WTC11 (cell line): Measurements from ENCODE around the gene ELK3. TPM values are rescaled to one million over a fixed set of nuclear protein-coding genes. Genes with fewer than 3 reads are reported as not detected.

Experiments
- ATAC-seq: fragments of 200-7000 bp; cut with Tn5 transposase; 2 replicates; pipeline ENCODE4 v1.10.0; 2021; ENCODE audit warnings: mild to moderate bottlenecking, moderate library complexity
- CTCF ChIA-PET: fragments of 300-600 bp; sonication (Branson Sonifier 250); formaldehyde crosslinking; loops from one replicate; lab custom pipeline; 2021; ENCODE audit warnings: antibody characterized with exemption; lab: Charles Lee
- POLR2A ChIA-PET: fragments of 350-600 bp; sonication (Branson Sonifier 250); formaldehyde crosslinking; loops from one replicate; lab custom pipeline; 2021; ENCODE audit warnings: antibody characterized with exemption; lab: Charles Lee
- DNase-seq: peaks from one replicate; pipeline ENCODE4 v3.0.0; 2021; ENCODE audit warnings: low spot score
- H3K27ac Mint-ChIP-seq: 2 replicates; pipeline ENCODE4 v1.8.0; 2021; ENCODE audit warnings: mixed read lengths
- H3K27me3 Mint-ChIP-seq: 2 replicates; pipeline ENCODE4 v1.8.0; 2021; ENCODE audit warnings: low read depth, mild to moderate bottlenecking, moderate library complexity, mixed read lengths
- H3K36me3 Mint-ChIP-seq: 2 replicates; pipeline ENCODE4 v1.8.0; 2021; ENCODE audit warnings: mixed read lengths
- H3K4me1 Mint-ChIP-seq: 2 replicates; pipeline ENCODE4 v1.8.0; 2022; ENCODE audit warnings: mixed read lengths
- H3K4me3 Mint-ChIP-seq: 2 replicates; pipeline ENCODE4 v1.8.0; 2021; ENCODE audit warnings: mild to moderate bottlenecking, moderate library complexity, mixed read lengths
- H3K9me3 Mint-ChIP-seq: 2 replicates; pipeline ENCODE4 v1.8.0; 2021; ENCODE audit warnings: mixed read lengths
- CDX4 ChIP-seq: fragments of 250-450 bp; sonication (Bioruptor Pico); IDR thresholded peaks from 2 replicates; pipeline ENCODE4 v1.9.0; 2021; ENCODE audit warnings: moderate library complexity, mild to moderate bottlenecking, inconsistent platforms, borderline replicate concordance
- CREM ChIP-seq: sonication (generic); formaldehyde crosslinking; IDR thresholded peaks from 2 replicates; pipeline ENCODE4 v1.8.1; 2022; ENCODE audit warnings: mild to moderate bottlenecking, missing genetic modification reagents, moderate library complexity
- EMX1 ChIP-seq: fragments of 250-450 bp; sonication (Bioruptor Pico); IDR thresholded peaks from 2 replicates; pipeline ENCODE4 v1.8.0; 2021; ENCODE audit warnings: mild to moderate bottlenecking
- ETV6 ChIP-seq: sonication (generic); formaldehyde crosslinking; IDR thresholded peaks from 2 replicates; pipeline ENCODE4 v1.8.1; 2022; ENCODE audit warnings: mild to moderate bottlenecking, missing genetic modification reagents
- FOXJ3 ChIP-seq: sonication (generic); formaldehyde crosslinking; IDR thresholded peaks from 2 replicates; pipeline ENCODE4 v1.9.0; 2021; ENCODE audit warnings: missing genetic modification reagents, mild to moderate bottlenecking, borderline replicate concordance
- GABPB1 ChIP-seq: sonication (generic); formaldehyde crosslinking; IDR thresholded peaks from 2 replicates; pipeline ENCODE4 v1.8.1; 2023; ENCODE audit warnings: mild to moderate bottlenecking, missing genetic modification reagents
- GTF2I ChIP-seq: fragments of 250-450 bp; sonication (Bioruptor Pico); conservative IDR thresholded peaks from 2 replicates; pipeline ENCODE4 v1.4.0; 2021; ENCODE audit warnings: mild to moderate bottlenecking
- IRF1 ChIP-seq: sonication (generic); formaldehyde crosslinking; IDR thresholded peaks from 2 replicates; pipeline ENCODE4 v1.8.0; 2023; ENCODE audit warnings: missing genetic modification reagents
- KAT7 ChIP-seq: sonication (generic); formaldehyde crosslinking; IDR thresholded peaks from 2 replicates; pipeline ENCODE4 v1.8.1; 2023; ENCODE audit warnings: missing genetic modification reagents, mild to moderate bottlenecking, borderline replicate concordance
- MYBL2 ChIP-seq: sonication (generic); formaldehyde crosslinking; IDR thresholded peaks from 2 replicates; pipeline ENCODE4 v1.8.1; 2023; ENCODE audit warnings: mild to moderate bottlenecking, moderate library complexity, missing genetic modification reagents
- NFE2L1 ChIP-seq: sonication (generic); formaldehyde crosslinking; IDR thresholded peaks from 2 replicates; pipeline ENCODE4 v1.8.1; 2023; ENCODE audit warnings: missing genetic modification reagents
- NR3C1 ChIP-seq: sonication (generic); formaldehyde crosslinking; conservative IDR thresholded peaks from 2 replicates; pipeline ENCODE4 v1.8.1; 2023; ENCODE audit warnings: low read depth, mild to moderate bottlenecking, missing genetic modification reagents
- PREB ChIP-seq: sonication (generic); formaldehyde crosslinking; IDR thresholded peaks from 2 replicates; pipeline ENCODE4 v1.8.1; 2022; ENCODE audit warnings: mild to moderate bottlenecking, missing genetic modification reagents, moderate library complexity, borderline replicate concordance
- PRRX2 ChIP-seq: fragments of 250-450 bp; sonication (Bioruptor Pico); IDR thresholded peaks from 2 replicates; pipeline ENCODE4 v1.8.0; 2021; ENCODE audit warnings: mild to moderate bottlenecking
- ZBTB43 ChIP-seq: sonication (generic); formaldehyde crosslinking; IDR thresholded peaks from 2 replicates; pipeline ENCODE4 v1.8.1; 2023; ENCODE audit warnings: mild to moderate bottlenecking, missing genetic modification reagents
- ZNF138 ChIP-seq: sonication (generic); formaldehyde crosslinking; conservative IDR thresholded peaks from 2 replicates; pipeline ENCODE4 v1.8.1; 2022; ENCODE audit warnings: mild to moderate bottlenecking, moderate library complexity, missing genetic modification reagents
- ZNF512 ChIP-seq: sonication (generic); formaldehyde crosslinking; IDR thresholded peaks from 2 replicates; pipeline ENCODE4 v1.8.1; 2022; ENCODE audit warnings: missing genetic modification reagents, borderline replicate concordance
- total RNA-seq: library from RNA; stranded (reverse); gene quantifications from 3 replicates; pipeline ENCODE4 v1.2.3, GENCODE V29; 2021

ELK3 gene
- total RNA-seq, 1 experiment from 2014 or later, result 16.5 TPM

GRCh38 chr12:96295532-96296160 lies 101.5 kb downstream of the ELK3 start (continued):
- TF ChIP-seq ZBTB43 (CRISPR knock-in tag), result no peak
- TF ChIP-seq MYBL2, result no peak
- TF ChIP-seq ZNF138 (CRISPR knock-in tag), result no peak
- TF ChIP-seq FOXJ3 (CRISPR knock-in tag), result no peak

- H3K36me3 Mint-ChIP-seq, result peaks cover 21% of the 10 kb centered on the region
- H3K4me3 Mint-ChIP-seq, result no peak overlapping the region
- H3K9me3 Mint-ChIP-seq, result no peaks in the 10 kb centered on the region
- ChIA-PET POLR2A (no interaction called here), CTCF (no interaction called here)
- no peak for DNase-seq
- no peak overlapping the region for H3K27ac Mint-ChIP-seq
- no peak for ATAC-seq
- H3K4me1 Mint-ChIP-seq, result 0 out of 2 replicates have a peak, but pooled peaks cover under 1% of the 10 kb centered on the region
- no peaks in the 10 kb centered on the region for H3K27me3 Mint-ChIP-seq
- no peak for TF ChIP-seq IRF1 (CRISPR knock-in tag)
- no peak for TF ChIP-seq ZNF512 (CRISPR knock-in tag)
These were observed 103.3 kb downstream of the ELK3 start for GRCh38 chr12:96297504-96297903.

- H3K4me1 Mint-ChIP-seq, result peaks cover 15% of the 10 kb centered on the region
- TF ChIP-seq GABPB1 (CRISPR knock-in tag), result no peak
- TF ChIP-seq CREM, result no peak
- TF ChIP-seq GTF2I (CRISPR knock-in tag), result no peak
- no peak for TF ChIP-seq NFE2L1 (CRISPR knock-in tag)
- TF ChIP-seq CDX4 (CRISPR knock-in tag), result no peak
- TF ChIP-seq ETV6 (CRISPR knock-in tag), result no peak
- no peak for TF ChIP-seq PRRX2
- TF ChIP-seq EMX1 (CRISPR knock-in tag), result no peak
- no peak for TF ChIP-seq NR3C1 (CRISPR knock-in tag)
- TF ChIP-seq PREB (CRISPR knock-in tag), result no peak
- TF ChIP-seq KAT7 (CRISPR knock-in tag), result no peak
- ChIA-PET CTCF (interaction anchor here (0.7 to 1.4 kb wide), 2 partner anchors 189 to 835 kb away, joined by 4 to 5 read pairs; partner anchors contain the start of gene CFAP54), POLR2A (no interaction called here)
- H3K27me3 Mint-ChIP-seq, result no peaks in the 10 kb centered on the region
- no peak overlapping the region for H3K4me3 Mint-ChIP-seq
- no peaks in the 10 kb centered on the region for H3K9me3 Mint-ChIP-seq
- H3K36me3 Mint-ChIP-seq, result peaks cover 9% of the 10 kb centered on the region
- H3K27ac Mint-ChIP-seq, result no peak overlapping the region
- no peak for DNase-seq
- no peak for ATAC-seq
These were observed 105.9 kb downstream of the ELK3 start for GRCh38 chr12:96300064-96300463.
